Measurements from ENCODE around the gene WDR74. TPM values are rescaled to one million over a fixed set of nuclear protein-coding genes. Genes with fewer than 3 reads are reported as not detected.

Gene WDR74
- total and polyA plus RNA-seq, 9 of the 15 experiments (the other 6 are each of a cell fraction or from before 2014, with no cell fraction given), result 32.7 to 210 (median 114) TPM

GRCh38 chr11:62841361-62842170, 2.2 kb upstream of the WDR74 start (continued):
- peak; percentile 99 for TF ChIP-seq NFXL1 (CRISPR knock-in tag; IDR thresholded peaks at IDR 0.05)
- TF ChIP-seq TAF9B (IDR thresholded peaks at IDR 0.05; ENCODE audit: partially characterized antibody), result peak; percentile 99
- TF ChIP-seq ELF2 (CRISPR knock-in tag; IDR thresholded peaks at IDR 0.05), result peak; percentile 99
- peak; percentile 100 for TF ChIP-seq CGGBP1 (CRISPR knock-in tag; IDR thresholded peaks at IDR 0.05)
- peak; percentile 99 for TF ChIP-seq ZNF444 (CRISPR knock-in tag; IDR thresholded peaks at IDR 0.05)
- TF ChIP-seq TEAD1 (CRISPR knock-in tag; IDR thresholded peaks at IDR 0.05), result peak; percentile 95 to 99
- peak; percentile 78 for TF ChIP-seq HCFC1 (IDR thresholded peaks at IDR 0.05; ENCODE audit: low read depth, low read length)
- TF ChIP-seq ZNF408 (CRISPR knock-in tag; IDR thresholded peaks at IDR 0.05; ENCODE audit: low read depth), result peak; percentile 91
- peak; percentile 73 for TF ChIP-seq PTTG1 (tag; IDR thresholded peaks at IDR 0.05; ENCODE audit: low read depth)
- TF ChIP-seq ZNF75A (CRISPR knock-in tag; IDR thresholded peaks at IDR 0.05), result peak; percentile 92
- peak; percentile 53; the same call in 1 of the 2 replicates for TF ChIP-seq HDAC8 (tag; IDR thresholded peaks at IDR 0.05)
- peak; percentile 81 for TF ChIP-seq ZZZ3 (IDR thresholded peaks at IDR 0.05)
- no peak; the same call in 1 of the 2 replicates for TF ChIP-seq PREB (CRISPR knock-in tag; IDR thresholded peaks at IDR 0.05)
- no peak for TF ChIP-seq PCBP2 (IDR thresholded peaks at IDR 0.05; ENCODE audit: low read depth, low read length, poor library complexity, severe bottlenecking)
- TF ChIP-seq ZNF717 (CRISPR knock-in tag; IDR thresholded peaks at IDR 0.05), result peak; percentile 100
- peak; percentile 100 for TF ChIP-seq GTF2A2 (tag; IDR thresholded peaks at IDR 0.05)
- TF ChIP-seq NFYB (IDR thresholded peaks at IDR 0.05; ENCODE audit: extremely low read depth, insufficient read length), result peak; percentile 20
- no peak; the same call in 1 of the 2 replicates for TF ChIP-seq ZNF707 (CRISPR knock-in tag; conservative IDR thresholded peaks at IDR 0.05)
- TF ChIP-seq RNF2 (IDR thresholded peaks at IDR 0.05), result peak; percentile 100
- peak; percentile 85; the same call in 1 of the 2 replicates for TF ChIP-seq SLC30A9 (CRISPR knock-in tag; IDR thresholded peaks at IDR 0.05)
- TF ChIP-seq E2F3 (CRISPR knock-in tag; IDR thresholded peaks at IDR 0.05), result peak; percentile 84
- TF ChIP-seq POLR2H (tag; IDR thresholded peaks at IDR 0.05; ENCODE audit: low read depth), result peak; percentile 100
- peak; percentile 100 for TF ChIP-seq ZNF253 (CRISPR knock-in tag; conservative IDR thresholded peaks at IDR 0.05)
- TF ChIP-seq SNAPC5 (CRISPR knock-in tag; IDR thresholded peaks at IDR 0.05), result peak; percentile 100
- TF ChIP-seq ZNF785 (CRISPR knock-in tag; IDR thresholded peaks at IDR 0.05), result no peak
- TF ChIP-seq ETS1 (conservative IDR thresholded peaks at IDR 0.05; ENCODE audit: control insufficient read depth, low read depth, low read length), result peak; percentile 99
- peak; percentile 100 for TF ChIP-seq NR2F6 (CRISPR knock-in tag; IDR thresholded peaks at IDR 0.05)
- TF ChIP-seq FUS (optimal IDR thresholded peaks at IDR 0.05; ENCODE audit: low read depth, low read length), result no peak

Data from K562 (cell line).